Measurements from ENCODE around the gene OSBPL3. TPM values are rescaled to one million over a fixed set of nuclear protein-coding genes. Genes with fewer than 3 reads are reported as not detected.

OSBPL3 gene
- total and polyA plus RNA-seq, 2 donors (not counting 1 experiment from before 2014, with no cell fraction given): 22.7 to 70.2 TPM

DNA sequence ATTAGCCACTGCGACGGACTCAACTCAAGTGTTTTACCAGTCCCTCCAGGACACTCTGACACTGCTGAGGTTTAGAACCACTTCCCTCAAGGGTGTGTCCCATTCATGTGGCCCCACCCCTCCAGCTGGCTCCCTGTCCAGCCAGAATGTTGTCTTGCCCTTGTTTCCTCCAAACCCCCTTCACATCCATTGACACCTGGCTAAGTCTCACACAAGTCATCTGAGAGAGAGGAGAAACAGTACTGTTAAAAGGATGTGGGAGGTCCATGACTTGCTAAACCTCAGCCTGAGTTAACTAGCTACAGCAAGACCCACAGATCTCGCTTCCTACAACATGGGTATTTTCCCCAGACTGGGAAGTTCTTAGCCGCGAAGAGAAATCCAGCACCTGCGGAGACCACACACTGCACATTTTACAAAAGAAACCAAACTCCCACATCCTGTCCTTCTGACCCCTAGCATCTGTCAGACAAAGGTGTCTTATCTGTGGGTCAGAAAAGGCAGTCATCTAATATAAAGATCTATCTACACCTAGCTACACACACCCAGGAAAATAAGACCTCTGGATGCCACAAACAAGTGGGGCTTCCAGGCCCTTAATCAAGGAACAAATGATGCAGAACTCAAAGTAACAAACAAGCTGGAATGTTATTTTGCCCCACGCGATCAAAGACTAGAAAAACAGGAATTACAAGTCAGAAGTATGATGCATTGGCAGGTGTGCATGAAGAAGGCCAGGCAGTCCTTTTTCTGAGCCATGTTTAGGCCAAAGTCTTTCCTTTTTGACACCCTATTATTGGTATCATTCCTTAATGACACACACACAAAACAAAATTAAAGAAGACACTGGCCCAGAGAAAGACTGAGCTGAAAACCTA lies 13.9 kb downstream of the OSBPL3 start:
- no peak overlapping the region for H3K9ac ChIP-seq (ENCODE audit: insufficient read depth, low read length)
- no peaks in the 10 kb centered on the region for H3K36me3 ChIP-seq (ENCODE audit: control insufficient read depth, insufficient read depth, low read length)
- H3K4me2 ChIP-seq (ENCODE audit: extremely low read depth, insufficient read depth, low read length): no peak overlapping the region
- TF ChIP-seq CTCF (conservative IDR thresholded peaks at IDR 0.05 in 1 of 2, IDR thresholded peaks at IDR 0.05 in 1 of 2; ENCODE audit: low read depth in 1 of 2, low read length in 2 of 2) (no peak), EZH2 (IDR thresholded peaks at IDR 0.05; ENCODE audit: low read length, missing control alignments) (no peak)
- H3K27ac ChIP-seq (ENCODE audit: insufficient read depth, low read length): no peak overlapping the region
- no peaks in the 10 kb centered on the region for H3K27me3 ChIP-seq (ENCODE audit: control insufficient read depth, insufficient read depth, low read length)
- H4K20me1 ChIP-seq (ENCODE audit: control insufficient read depth, extremely low read depth, insufficient read depth, low read length): no peaks in the 10 kb centered on the region
- H3K9me3 ChIP-seq (ENCODE audit: control insufficient read depth, insufficient read depth, low read depth, low read length): no peaks in the 10 kb centered on the region
- H3K4me1 ChIP-seq (ENCODE audit: control insufficient read depth, extremely low read depth, insufficient read depth, low read length): peaks cover 12% of the 10 kb centered on the region
- peaks cover 84% of the 10 kb centered on the region for H3K79me2 ChIP-seq (ENCODE audit: control insufficient read depth, insufficient read depth, low read length)
- no peak overlapping the region for H3K4me3 ChIP-seq (replicated peaks in 1 of 4; ENCODE audit: control extremely low read depth in 1 of 4, insufficient read depth in 1 of 4, low read depth in 3 of 4, low read length in 4 of 4)
- DNase-seq (ENCODE audit: low read depth in 2 of 2): peak in 1 of 2 donors; percentile 65
- no peak overlapping the region for H2AFZ ChIP-seq (ENCODE audit: low read length)

GRCh38 chr7:24964191-24964590 lies 15.8 kb downstream of the OSBPL3 start:
- no peaks in the 10 kb centered on the region for H3K36me3 ChIP-seq (ENCODE audit: control insufficient read depth, insufficient read depth, low read length)
- H3K27me3 ChIP-seq (ENCODE audit: control insufficient read depth, insufficient read depth, low read length): no peaks in the 10 kb centered on the region
- peaks cover 7% of the 10 kb centered on the region for H3K4me1 ChIP-seq (ENCODE audit: control insufficient read depth, extremely low read depth, insufficient read depth, low read length)
- peak overlapping the region; percentile 8 for H3K4me2 ChIP-seq (ENCODE audit: extremely low read depth, insufficient read depth, low read length)
- no peak overlapping the region for H3K4me3 ChIP-seq (replicated peaks in 1 of 4; ENCODE audit: control extremely low read depth in 1 of 4, insufficient read depth in 1 of 4, low read depth in 3 of 4, low read length in 4 of 4)
- H3K79me2 ChIP-seq (ENCODE audit: control insufficient read depth, insufficient read depth, low read length): peaks cover 84% of the 10 kb centered on the region
- no peaks in the 10 kb centered on the region for H4K20me1 ChIP-seq (ENCODE audit: control insufficient read depth, extremely low read depth, insufficient read depth, low read length)
- H3K27ac ChIP-seq (ENCODE audit: insufficient read depth, low read length): no peak overlapping the region
- no peak overlapping the region for H3K9ac ChIP-seq (ENCODE audit: insufficient read depth, low read length)
- no peak for TF ChIP-seq CTCF (conservative IDR thresholded peaks at IDR 0.05 in 1 of 2, IDR thresholded peaks at IDR 0.05 in 1 of 2; ENCODE audit: low read depth in 1 of 2, low read length in 2 of 2)
- no peak for TF ChIP-seq EZH2 (IDR thresholded peaks at IDR 0.05; ENCODE audit: low read length, missing control alignments)
- H3K9me3 ChIP-seq (ENCODE audit: control insufficient read depth, insufficient read depth, low read depth, low read length): no peaks in the 10 kb centered on the region
- no peak for DNase-seq (ENCODE audit: low read depth in 2 of 2)
- no peak overlapping the region for H2AFZ ChIP-seq (ENCODE audit: low read length)

DNA sequence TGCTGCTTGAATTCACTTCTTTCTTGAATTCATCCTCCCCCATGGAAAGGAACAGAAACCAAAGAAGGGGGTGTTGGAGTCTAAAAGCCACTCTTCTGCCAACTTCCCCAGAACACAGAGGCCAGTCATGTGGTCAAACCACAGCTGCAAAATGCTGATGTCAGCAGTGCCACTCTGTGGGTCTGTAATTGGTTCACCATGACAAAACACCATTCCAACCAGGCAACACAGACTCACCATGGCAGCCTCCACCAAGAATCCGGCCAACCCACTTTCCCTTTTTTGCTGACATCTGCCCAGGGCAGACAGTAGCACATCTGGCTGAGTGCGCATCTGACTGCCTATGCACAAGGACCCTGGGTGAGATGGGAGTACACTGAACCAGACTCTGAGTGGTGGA lies 16.8 kb downstream of the OSBPL3 start:
- TF ChIP-seq CTCF (conservative IDR thresholded peaks at IDR 0.05 in 1 of 2, IDR thresholded peaks at IDR 0.05 in 1 of 2; ENCODE audit: low read depth in 1 of 2, low read length in 2 of 2) (no peak), EZH2 (IDR thresholded peaks at IDR 0.05; ENCODE audit: low read length, missing control alignments) (no peak)
- H3K79me2 ChIP-seq (ENCODE audit: control insufficient read depth, insufficient read depth, low read length): peaks cover 85% of the 10 kb centered on the region
- H2AFZ ChIP-seq (ENCODE audit: low read length): no peak overlapping the region
- H3K36me3 ChIP-seq (ENCODE audit: control insufficient read depth, insufficient read depth, low read length): no peaks in the 10 kb centered on the region
- no peaks in the 10 kb centered on the region for H3K27me3 ChIP-seq (ENCODE audit: control insufficient read depth, insufficient read depth, low read length)
- no peak overlapping the region for H3K9ac ChIP-seq (ENCODE audit: insufficient read depth, low read length)
- no peak overlapping the region for H3K4me2 ChIP-seq (ENCODE audit: extremely low read depth, insufficient read depth, low read length)
- peak; percentile 67 to 79 for DNase-seq (ENCODE audit: low read depth in 2 of 2)
- no peak overlapping the region for H3K27ac ChIP-seq (ENCODE audit: insufficient read depth, low read length)
- H3K4me3 ChIP-seq (replicated peaks in 1 of 4; ENCODE audit: control extremely low read depth in 1 of 4, insufficient read depth in 1 of 4, low read depth in 3 of 4, low read length in 4 of 4): no peak overlapping the region
- no peaks in the 10 kb centered on the region for H4K20me1 ChIP-seq (ENCODE audit: control insufficient read depth, extremely low read depth, insufficient read depth, low read length)
- H3K9me3 ChIP-seq (ENCODE audit: control insufficient read depth, insufficient read depth, low read depth, low read length): no peaks in the 10 kb centered on the region
- H3K4me1 ChIP-seq (ENCODE audit: control insufficient read depth, extremely low read depth, insufficient read depth, low read length): peaks cover 7% of the 10 kb centered on the region

Measured in fibroblast of lung (primary cell).